ENCODE measurements around the gene OR51D1.

DNA sequence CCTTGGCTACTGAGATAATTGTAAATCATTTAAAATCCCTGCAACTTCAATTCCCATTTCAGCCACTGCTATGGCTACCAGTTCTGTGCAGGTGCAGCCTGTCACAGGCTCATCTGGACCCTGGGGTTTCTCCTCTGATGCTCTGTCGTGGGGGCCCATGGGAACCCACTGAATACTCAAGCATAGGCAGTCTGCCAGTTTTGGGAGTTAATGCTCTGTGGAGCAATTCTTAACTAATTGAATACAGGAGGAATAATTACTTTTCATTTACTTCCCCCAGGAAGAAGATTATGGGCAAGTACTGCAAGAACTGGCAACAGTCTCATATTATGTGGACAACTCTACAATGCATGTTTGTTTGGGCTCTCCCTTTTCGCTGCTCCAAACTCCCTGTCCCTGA, 34.5 kb downstream of the OR51D1 start:
- TF ChIP-seq POLR2A (IDR thresholded peaks at IDR 0.05), result no peak
- TF ChIP-seq, protein P1, sequence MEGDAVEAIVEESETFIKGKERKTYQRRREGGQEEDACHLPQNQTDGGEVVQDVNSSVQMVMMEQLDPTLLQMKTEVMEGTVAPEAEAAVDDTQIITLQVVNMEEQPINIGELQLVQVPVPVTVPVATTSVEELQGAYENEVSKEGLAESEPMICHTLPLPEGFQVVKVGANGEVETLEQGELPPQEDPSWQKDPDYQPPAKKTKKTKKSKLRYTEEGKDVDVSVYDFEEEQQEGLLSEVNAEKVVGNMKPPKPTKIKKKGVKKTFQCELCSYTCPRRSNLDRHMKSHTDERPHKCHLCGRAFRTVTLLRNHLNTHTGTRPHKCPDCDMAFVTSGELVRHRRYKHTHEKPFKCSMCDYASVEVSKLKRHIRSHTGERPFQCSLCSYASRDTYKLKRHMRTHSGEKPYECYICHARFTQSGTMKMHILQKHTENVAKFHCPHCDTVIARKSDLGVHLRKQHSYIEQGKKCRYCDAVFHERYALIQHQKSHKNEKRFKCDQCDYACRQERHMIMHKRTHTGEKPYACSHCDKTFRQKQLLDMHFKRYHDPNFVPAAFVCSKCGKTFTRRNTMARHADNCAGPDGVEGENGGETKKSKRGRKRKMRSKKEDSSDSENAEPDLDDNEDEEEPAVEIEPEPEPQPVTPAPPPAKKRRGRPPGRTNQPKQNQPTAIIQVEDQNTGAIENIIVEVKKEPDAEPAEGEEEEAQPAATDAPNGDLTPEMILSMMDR (IDR thresholded peaks at IDR 0.05 in 4 of 5, conservative IDR thresholded peaks at IDR 0.05 in 1 of 5), result no peak
